Omental fat pad (tissue), 4 donors: ENCODE results near the gene APCDD1L. TPM values are rescaled to one million over a fixed set of nuclear protein-coding genes. Genes with fewer than 3 reads are reported as not detected.

Source experiments
- ATAC-seq: fragments of 150-250 bp; one replicate; pipeline ENCODE4 v1.9.1; 2016; ENCODE audit warnings: mild to moderate bottlenecking, moderate library complexity; ENCODE audit not compliant: low FRiP score
- DNase-seq: peaks from one replicate; pipeline ENCODE4 v3.0.0-alpha.2; 2019; ENCODE audit warnings: low spot score
- total RNA-seq, 4 donors: library from RNA; depleted of rRNA; stranded (reverse); fragments of >200 nt; gene quantifications; one replicate each; pipeline ENCODE4 v1.1.0, GENCODE V29; 2016
- TF ChIP-seq, protein P1 (sequence below), 3 donors: fragments of 450-650 bp; IDR thresholded peaks; one replicate each; pipeline ENCODE4 v1.5.1; 2016 to 2017; ENCODE audit warnings: antibody characterized with exemption in 3 of 3, mild to moderate bottlenecking in 3 of 3, moderate library complexity in 2 of 3

APCDD1L gene
- under 1 TPM in 1 of 4 donors, not detected in 3; 0.19 TPM for total RNA-seq

DNA sequence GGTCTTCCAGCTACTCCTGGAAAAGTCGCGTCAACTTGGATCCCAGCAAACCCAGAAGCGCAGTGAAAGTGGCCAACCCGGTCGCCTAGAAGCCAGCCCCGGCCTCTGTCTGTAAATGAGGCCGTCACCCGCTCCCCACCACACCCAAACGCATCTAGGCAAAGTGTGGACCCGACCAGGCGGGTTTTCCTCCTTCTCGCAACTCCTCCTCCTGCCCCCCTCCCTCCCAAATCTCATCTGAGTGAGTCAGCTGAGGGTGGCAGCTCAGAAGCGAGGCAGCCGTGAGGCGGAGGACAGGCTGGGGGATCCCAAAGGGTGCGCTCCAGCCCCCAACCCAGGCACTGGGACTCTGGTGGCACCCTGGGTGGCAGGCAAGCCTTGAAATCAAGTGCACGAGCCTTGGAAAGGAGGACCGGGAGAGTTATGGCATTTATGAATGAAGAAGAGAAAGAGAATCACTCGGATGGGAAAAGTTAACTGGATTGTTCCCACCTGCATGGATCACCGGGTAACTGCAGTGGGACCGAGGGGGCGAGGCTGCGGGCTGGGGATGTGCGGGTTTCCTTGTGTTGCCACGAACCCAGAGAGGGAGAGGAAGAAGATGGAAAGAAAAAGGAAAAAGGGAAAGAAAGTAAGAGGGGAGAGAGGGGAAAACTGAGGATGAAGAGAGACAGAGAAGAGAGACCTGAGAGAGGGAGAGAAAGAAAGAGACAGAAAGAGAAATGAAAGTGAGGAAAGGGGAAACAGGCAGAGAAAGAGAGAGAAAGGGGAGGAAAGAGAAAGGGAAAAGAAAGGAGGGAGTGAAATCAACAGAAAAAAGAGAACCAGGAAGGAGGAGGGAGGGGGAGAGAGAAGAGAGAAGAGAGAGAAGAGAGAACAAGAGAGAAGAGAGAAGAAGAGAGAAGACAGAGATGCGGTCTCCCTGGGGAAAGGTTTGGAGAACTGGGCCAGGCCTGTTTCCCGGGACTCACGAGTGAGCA is at the start of gene APCDD1L:
Gene APCDD1L, minus strand, starts transcription at position 167 of the 980 bp plus-strand sequence. CDS start 692 bp downstream, outside the sequence.
- no peak for ATAC-seq
- TF ChIP-seq, protein P1, sequence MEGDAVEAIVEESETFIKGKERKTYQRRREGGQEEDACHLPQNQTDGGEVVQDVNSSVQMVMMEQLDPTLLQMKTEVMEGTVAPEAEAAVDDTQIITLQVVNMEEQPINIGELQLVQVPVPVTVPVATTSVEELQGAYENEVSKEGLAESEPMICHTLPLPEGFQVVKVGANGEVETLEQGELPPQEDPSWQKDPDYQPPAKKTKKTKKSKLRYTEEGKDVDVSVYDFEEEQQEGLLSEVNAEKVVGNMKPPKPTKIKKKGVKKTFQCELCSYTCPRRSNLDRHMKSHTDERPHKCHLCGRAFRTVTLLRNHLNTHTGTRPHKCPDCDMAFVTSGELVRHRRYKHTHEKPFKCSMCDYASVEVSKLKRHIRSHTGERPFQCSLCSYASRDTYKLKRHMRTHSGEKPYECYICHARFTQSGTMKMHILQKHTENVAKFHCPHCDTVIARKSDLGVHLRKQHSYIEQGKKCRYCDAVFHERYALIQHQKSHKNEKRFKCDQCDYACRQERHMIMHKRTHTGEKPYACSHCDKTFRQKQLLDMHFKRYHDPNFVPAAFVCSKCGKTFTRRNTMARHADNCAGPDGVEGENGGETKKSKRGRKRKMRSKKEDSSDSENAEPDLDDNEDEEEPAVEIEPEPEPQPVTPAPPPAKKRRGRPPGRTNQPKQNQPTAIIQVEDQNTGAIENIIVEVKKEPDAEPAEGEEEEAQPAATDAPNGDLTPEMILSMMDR (IDR thresholded peaks at IDR 0.05): no peak

DNA sequence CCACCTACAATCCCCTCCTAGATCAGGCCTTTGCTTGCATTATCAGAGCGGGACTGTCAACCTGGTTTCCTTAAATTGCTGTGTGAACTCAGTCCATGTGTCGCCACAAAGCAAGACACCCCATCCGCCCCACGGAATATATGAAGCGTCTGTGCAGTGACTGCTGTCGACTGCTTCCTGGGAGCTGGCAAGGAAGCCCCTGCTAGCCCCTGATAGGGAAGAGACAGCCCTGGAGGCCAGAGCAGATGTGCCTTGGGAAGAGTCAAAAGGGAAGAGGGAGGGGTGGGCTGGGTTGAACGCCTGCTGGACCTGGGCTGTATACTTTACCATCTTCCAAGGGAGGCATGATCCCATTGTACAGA is 44.1 kb upstream of the APCDD1L start:
- DNase-seq (no peak), ATAC-seq (no peak)
- TF ChIP-seq, protein P1 (IDR thresholded peaks at IDR 0.05): no peak

More for the DNA sequence above, at the start of gene APCDD1L:
- DNase-seq: no peak

- ATAC-seq: no peak
- TF ChIP-seq, protein P1 (IDR thresholded peaks at IDR 0.05): no peak
- no peak for DNase-seq
These were observed 43.5 kb upstream of the APCDD1L start for GRCh38 chr20:58558486-58559367.

- TF ChIP-seq, protein P1 (IDR thresholded peaks at IDR 0.05): no peak
- ATAC-seq (no peak), DNase-seq (no peak)
These were observed 42.6 kb upstream of the APCDD1L start for GRCh38 chr20:58557733-58558342.

DNA sequence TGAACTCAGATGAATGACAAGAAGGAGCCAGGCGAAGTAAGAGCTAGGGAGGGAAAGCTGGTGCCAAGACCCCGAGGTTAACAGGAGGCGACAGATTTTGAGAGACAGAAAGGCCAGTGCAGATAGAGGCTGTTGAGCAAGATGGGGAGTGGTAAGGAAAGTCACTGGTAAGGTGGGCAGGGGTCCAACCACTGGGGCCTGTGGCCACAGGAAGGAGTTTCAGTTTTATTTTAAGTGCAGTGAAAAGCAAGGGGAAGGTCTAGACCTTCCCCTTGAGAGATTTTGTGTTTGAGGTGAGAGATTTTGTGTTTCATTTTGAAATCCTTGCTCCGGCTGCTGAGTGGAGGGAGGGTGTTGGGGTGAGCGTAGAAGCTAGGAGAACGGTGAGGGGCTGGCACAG is 41.8 kb upstream of the APCDD1L start:
- TF ChIP-seq, protein P1 (IDR thresholded peaks at IDR 0.05): no peak
- no peak for ATAC-seq
- no peak for DNase-seq

DNA sequence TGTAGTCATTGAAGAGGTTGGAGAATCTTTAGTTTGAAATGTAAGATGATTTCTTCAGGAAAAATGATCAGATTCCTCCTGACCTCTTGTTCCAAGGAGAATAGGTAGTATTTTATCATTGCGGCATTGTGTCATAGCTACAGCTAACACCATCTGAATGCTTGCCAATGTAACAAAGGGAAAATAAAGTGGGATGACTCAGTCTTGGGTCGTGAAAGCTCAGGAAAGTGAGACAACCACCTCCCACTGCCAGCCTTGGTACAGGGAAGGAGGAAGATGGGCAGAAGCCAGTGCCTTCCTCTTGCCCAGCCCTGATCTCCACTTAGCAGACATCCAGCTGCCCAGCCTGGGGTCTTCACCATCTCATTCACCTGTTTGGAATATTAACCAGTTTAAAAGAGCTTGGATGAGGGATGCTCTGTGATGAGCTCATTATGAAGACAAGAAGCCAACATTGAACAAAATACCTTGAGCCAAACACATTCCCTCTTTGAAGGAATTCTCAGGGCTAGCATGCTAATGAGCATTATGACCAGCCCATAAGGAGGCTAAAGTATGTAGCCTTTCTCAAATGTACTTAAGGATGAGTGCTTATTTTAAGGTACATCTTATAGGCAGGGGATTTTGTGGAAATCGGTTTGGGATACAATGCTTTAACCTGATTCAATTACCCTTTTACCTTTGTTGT is 40.0 kb upstream of the APCDD1L start:
- ATAC-seq: no peak
- TF ChIP-seq, protein P1 (IDR thresholded peaks at IDR 0.05): no peak
- no peak for DNase-seq
